Ovary (tissue), 9 donors: ENCODE data around the gene DNAJC3. TPM values are rescaled to one million over a fixed set of nuclear protein-coding genes. Genes with fewer than 3 reads are reported as not detected.
A peak's percentile ranks its signal among the peaks of the same experiment; 100 is the strongest.

ENCODE experiments used
- DNase-seq, 5 donors: peaks; one replicate each; pipeline ENCODE4 v3.0.0-alpha.2; 2019 to 2020
- H3K27ac ChIP-seq, 2 donors: fragments of 200-600 bp; one replicate each; pipeline versions ENCODE4 v1.5.1 to v1.8.0; 2019 to 2022
- H3K27me3 ChIP-seq: fragments of 200-600 bp; one replicate; pipeline ENCODE4 v1.8.0; 2022
- H3K36me3 ChIP-seq: fragments of 200-600 bp; sonication (generic); one replicate; pipeline ENCODE4 v1.5.1; 2019
- H3K4me1 ChIP-seq: one replicate; pipeline ENCODE4 v1.8.1; 2013; ENCODE audit warnings: mild to moderate bottlenecking, moderate library complexity; ENCODE audit not compliant: insufficient read depth
- H3K4me3 ChIP-seq: fragments of 200-600 bp; sonication (generic); one replicate; pipeline ENCODE4 v1.5.1; 2017
- H3K9me3 ChIP-seq, 2 donors: fragments of 200-600 bp in 1 of 2; sonication (generic) in 1 of 2; one replicate each; pipeline versions ENCODE4 v1.5.1 to v1.8.1; 2013 to 2019; ENCODE audit warnings: mild to moderate bottlenecking in 1 of 2, moderate library complexity in 1 of 2
- EP300 ChIP-seq: sonication (generic); formaldehyde crosslinking; IDR thresholded peaks from one replicate; pipeline ENCODE4 v1.6.1; 2017; ENCODE audit warnings: antibody characterized with exemption
- POLR2A ChIP-seq: fragments of 450-650 bp; IDR thresholded peaks from one replicate; pipeline ENCODE4 v1.6.1; 2017; ENCODE audit warnings: antibody characterized with exemption, mild to moderate bottlenecking, moderate library complexity
- WGBS, 3 donors: extraction: QIAGEN DNeasy Blood & Tissue Kit in 1 of 3; methylation state at CpG; one replicate each; pipeline versions ENCODE4 v1.1.5 to v1.1.7; 2013 to 2017; 5-methylcytosine and 5-hydroxymethylcytosine counted together
- intact Hi-C, 4 donors: fragments of 100-400 bp; cut with DNase I; formaldehyde crosslinking; loops; one replicate each; pipeline versions ENCODE4 v1.11.0 to v1.15.1; 2022 to 2023
- polyA plus RNA-seq, 2 donors: library from polyadenylated mRNA; stranded (reverse); fragments of 200-250 nt in 1 of 2; fragments of 350-450 nt in 1 of 2; fragmentation: Illumina TruSeq in 1 of 2; extraction: RNeasy Lipid Tissue Mini Kit (QIAGEN cat#74804) in 1 of 2; gene quantifications; one replicate each; pipeline ENCODE4 v1.2.3, GENCODE V29; 2013 to 2014
- total RNA-seq, 7 donors: library from RNA; depleted of rRNA in 2 of 7; stranded (reverse); fragments of >200 nt in 2 of 7; fragmentation: NEBNext Ultra II Directional in 3 of 7; extraction: Animal tissue kit (Norgen Biotek cat#: 25700) in 3 of 7; gene quantifications; one replicate each; pipeline versions ENCODE4 v1.1.0 to v1.2.4, GENCODE V29; 2016 to 2023
- TF ChIP-seq, protein P1 (sequence below), 3 donors: fragments of 450-650 bp in 2 of 3; fragments of 200-600 bp in 1 of 3; IDR thresholded peaks; one replicate each; pipeline versions ENCODE4 v1.5.1 to v1.8.0; 2016 to 2022; ENCODE audit warnings: antibody characterized with exemption in 3 of 3, mild to moderate bottlenecking in 1 of 3
- donor health status: DM: no; HTN: no; CAD: no; lungs with moderate emphysema.
- donor health status: DM: no; HTN: no; CAD: no.
- donor health status: Bipolar disorder and iron deficiency.
- donor health status: DM: yes; HTN: yes; CAD: no.
- donor health status: DM: no; HTN: no; CAD: no.
- donor health status: DM: yes; HTN: yes; CAD: no.

The DNAJC3 gene
- total and polyA plus RNA-seq, 9 donors, result 13.6 to 56.7 (median 33.4) TPM

DNA sequence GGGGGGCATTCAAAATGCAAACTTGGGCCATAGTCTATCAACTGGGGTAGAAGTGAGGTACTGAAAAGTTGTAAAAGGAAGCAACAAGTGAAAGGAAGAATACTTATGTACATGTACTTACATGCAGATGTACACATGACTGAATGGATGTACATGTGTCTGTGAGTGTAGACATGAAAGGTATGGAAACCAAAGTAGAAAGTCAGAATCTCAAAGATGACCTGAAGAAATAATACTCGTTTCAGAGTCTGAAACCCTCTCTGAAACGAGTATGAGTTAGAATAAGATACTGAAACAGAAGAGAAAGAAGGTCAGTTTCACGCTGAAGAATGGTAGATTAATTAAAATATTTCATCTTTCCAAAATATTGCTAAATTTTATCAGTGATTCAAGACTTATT lies 46.3 kb upstream of the DNAJC3 start:
- Histone ChIP-seq H3K36me3 (no peaks in the 10 kb centered on the region), H3K9me3 (no peaks in the 10 kb centered on the region), H3K4me1 (no peaks in the 10 kb centered on the region), H3K27ac (no peak overlapping the region), H3K27me3 (no peaks in the 10 kb centered on the region), H3K4me3 (no peak overlapping the region)
- TF ChIP-seq POLR2A, result no peak
- TF ChIP-seq, protein P1, sequence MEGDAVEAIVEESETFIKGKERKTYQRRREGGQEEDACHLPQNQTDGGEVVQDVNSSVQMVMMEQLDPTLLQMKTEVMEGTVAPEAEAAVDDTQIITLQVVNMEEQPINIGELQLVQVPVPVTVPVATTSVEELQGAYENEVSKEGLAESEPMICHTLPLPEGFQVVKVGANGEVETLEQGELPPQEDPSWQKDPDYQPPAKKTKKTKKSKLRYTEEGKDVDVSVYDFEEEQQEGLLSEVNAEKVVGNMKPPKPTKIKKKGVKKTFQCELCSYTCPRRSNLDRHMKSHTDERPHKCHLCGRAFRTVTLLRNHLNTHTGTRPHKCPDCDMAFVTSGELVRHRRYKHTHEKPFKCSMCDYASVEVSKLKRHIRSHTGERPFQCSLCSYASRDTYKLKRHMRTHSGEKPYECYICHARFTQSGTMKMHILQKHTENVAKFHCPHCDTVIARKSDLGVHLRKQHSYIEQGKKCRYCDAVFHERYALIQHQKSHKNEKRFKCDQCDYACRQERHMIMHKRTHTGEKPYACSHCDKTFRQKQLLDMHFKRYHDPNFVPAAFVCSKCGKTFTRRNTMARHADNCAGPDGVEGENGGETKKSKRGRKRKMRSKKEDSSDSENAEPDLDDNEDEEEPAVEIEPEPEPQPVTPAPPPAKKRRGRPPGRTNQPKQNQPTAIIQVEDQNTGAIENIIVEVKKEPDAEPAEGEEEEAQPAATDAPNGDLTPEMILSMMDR (IDR thresholded peaks at IDR 0.05), result no peak
- TF ChIP-seq EP300, result no peak
- intact Hi-C loops, result loop anchor here in 1 of 4 donors (10.0 kb wide), 1 partner anchor 204 kb away; no protein-coding TSS in a partner anchor
- WGBS, 3 donors, result 80 to 88% (median 87%) methylated on average over 3 of the region's 3 CpGs
- no peak for DNase-seq

- TF ChIP-seq, protein P1 (IDR thresholded peaks at IDR 0.05), result no peak
- no peak for DNase-seq
- Histone ChIP-seq H3K27ac (no peak overlapping the region), H3K4me3 (no peak overlapping the region), H3K36me3 (no peaks in the 10 kb centered on the region), H3K27me3 (no peaks in the 10 kb centered on the region), H3K4me1 (no peaks in the 10 kb centered on the region), H3K9me3 (no peaks in the 10 kb centered on the region)
- intact Hi-C loops, result loop anchor here in 1 of 4 donors (10.0 kb wide), 1 partner anchor 198 kb away; no protein-coding TSS in a partner anchor
These were observed 40.1 kb upstream of the DNAJC3 start for GRCh38 chr13:95636853-95637252.

DNA sequence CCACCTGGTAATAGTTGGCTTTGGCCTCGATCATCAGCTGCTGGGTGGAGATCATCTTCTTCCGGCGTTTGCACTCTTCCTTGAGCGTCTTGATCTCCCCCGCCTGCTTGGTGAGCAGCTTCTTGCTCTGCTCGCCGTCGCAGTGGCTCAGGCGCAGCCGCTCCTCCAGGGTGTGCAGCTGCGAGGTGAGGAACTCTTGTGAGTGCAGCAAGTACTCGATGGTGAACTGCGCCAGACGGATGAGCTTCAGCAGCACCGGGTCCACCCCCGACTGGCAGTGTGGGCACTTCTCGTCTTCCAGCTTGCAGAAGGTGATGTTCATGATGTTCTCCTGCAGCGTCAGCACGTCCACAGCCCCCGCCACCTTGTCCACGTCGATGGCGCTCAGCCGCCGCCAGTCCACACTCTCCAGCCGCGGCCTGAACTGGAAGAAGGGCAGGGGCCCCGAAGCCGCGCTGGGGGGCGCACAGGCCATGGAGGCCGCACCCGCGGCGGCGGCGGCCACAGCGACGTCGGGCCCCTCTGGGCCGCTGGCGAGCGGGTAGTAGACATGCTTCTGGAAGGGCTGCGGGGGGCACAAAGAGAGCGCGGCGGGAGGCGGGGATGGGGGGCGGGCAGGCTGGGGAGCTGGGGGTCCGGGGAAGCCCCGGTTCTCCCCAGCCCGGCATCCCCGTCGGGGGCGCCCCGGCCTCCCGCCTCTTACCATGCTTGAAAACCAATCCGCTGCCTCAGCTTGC lies 35.5 kb upstream of the DNAJC3 start:
- WGBS, 3 donors, result 4 to 26% (median 11%) methylated on average over 41 to 58 of the region's 58 CpGs
- Histone ChIP-seq H3K27ac (peak overlapping the region in 1 of 2 donors; percentile 57), H3K9me3 (no peaks in the 10 kb centered on the region), H3K4me3 (peak overlapping the region; percentile 37), H3K4me1 (peaks cover 2% of the 10 kb centered on the region), H3K36me3 (no peaks in the 10 kb centered on the region), H3K27me3 (no peaks in the 10 kb centered on the region)
- intact Hi-C loops, result loop anchor here in 1 of 4 donors (2.0 kb wide), 1 partner anchor 35 kb away; the partner anchor contains the start of gene DNAJC3
- TF ChIP-seq POLR2A (no peak), EP300 (no peak)
- TF ChIP-seq, protein P1 (IDR thresholded peaks at IDR 0.05), result no peak
- peak; percentile 11 to 48 (median 26) for DNase-seq

DNA sequence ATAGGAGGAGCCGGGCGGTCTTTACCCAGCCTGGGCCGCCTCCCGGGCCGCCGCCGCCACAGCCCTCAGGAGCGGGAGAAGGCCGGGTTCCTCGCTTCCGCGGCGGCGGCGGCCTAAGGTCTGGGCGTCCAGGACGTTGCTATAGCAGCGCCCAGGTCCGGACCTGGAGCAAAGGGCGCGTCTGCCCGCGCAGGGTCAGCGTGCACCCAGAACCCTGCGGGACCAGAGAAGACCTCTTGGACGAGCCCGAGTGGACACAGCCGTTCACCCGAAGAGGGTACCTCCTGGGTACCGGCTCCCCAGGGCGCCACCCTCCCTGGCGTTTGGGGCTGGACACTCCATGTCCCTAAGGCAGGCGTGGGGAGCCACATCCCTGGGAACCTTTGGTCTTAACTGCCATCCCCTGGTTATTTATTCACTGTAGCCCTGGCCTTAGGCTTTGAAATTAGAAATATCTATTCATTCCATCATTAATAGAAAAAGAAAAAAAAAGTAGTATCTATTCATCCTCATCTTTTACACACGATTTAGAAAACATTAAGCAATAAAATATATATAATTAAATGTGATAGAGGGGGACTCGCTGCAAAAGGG lies 34.8 kb upstream of the DNAJC3 start:
- Histone ChIP-seq H3K27me3 (no peaks in the 10 kb centered on the region), H3K4me3 (peak overlapping the region; percentile 37), H3K36me3 (no peaks in the 10 kb centered on the region), H3K27ac (peak overlapping the region in 1 of 2 donors; percentile 57), H3K4me1 (peaks cover 2% of the 10 kb centered on the region), H3K9me3 (no peaks in the 10 kb centered on the region)
- peak; percentile 30 to 65 (median 43) for DNase-seq
- intact Hi-C loops, result loop anchor here in 1 of 4 donors (2.0 kb wide), 1 partner anchor 35 kb away; the partner anchor contains the start of gene DNAJC3
- 6 to 9% (median 7%) methylated on average over 27 to 35 of the region's 35 CpGs for WGBS, 3 donors
- TF ChIP-seq POLR2A (no peak), EP300 (no peak)
- TF ChIP-seq, protein P1 (IDR thresholded peaks at IDR 0.05), result no peak
